CD4-positive, alpha-beta T cell treated with Interleukin-17A for 1 hour (primary cell): ENCODE results near the gene HAL.

Experiments used
- DNase-seq: peaks from one replicate; pipeline ENCODE4 v3.0.0-alpha.2; 2020

HAL gene

GRCh38 chr12:95996034-95996658 is at the start of gene HAL:
Gene HAL (minus strand): TSS chr12:95996344. CDS start chr12:95995910, 434 bp downstream.
- no peak for DNase-seq

GRCh38 chr12:96045566-96045965 is 49.4 kb upstream of the HAL start:
- DNase-seq, result peak; percentile 51

- DNase-seq, result no peak
These were observed 48.8 kb upstream of the HAL start for GRCh38 chr12:96044943-96045290.

GRCh38 chr12:96044017-96044942 is 48.1 kb upstream of the HAL start:
- DNase-seq, result no peak

- DNase-seq, result no peak
These were observed 45.0 kb upstream of the HAL start for GRCh38 chr12:96041181-96041580.

- no peak for DNase-seq
These were observed 44.4 kb upstream of the HAL start for GRCh38 chr12:96040305-96041133.

- no peak for DNase-seq
These were observed 43.4 kb upstream of the HAL start for GRCh38 chr12:96039516-96039915.

GRCh38 chr12:96036765-96037455 is 40.8 kb upstream of the HAL start:
- no peak for DNase-seq

GRCh38 chr12:96035283-96036236 is 39.4 kb upstream of the HAL start, which contains the start of gene LTA4H:
Gene LTA4H (minus strand): TSS chr12:96035587. CDS start chr12:96035519, 68 bp downstream.
- DNase-seq, result peak; percentile 98

GRCh38 chr12:96034621-96035282 is 38.6 kb upstream of the HAL start:
- no peak for DNase-seq

GRCh38 chr12:96033549-96034389 is 37.6 kb upstream of the HAL start:
- no peak for DNase-seq

GRCh38 chr12:96029826-96030225 is 33.7 kb upstream of the HAL start:
- no peak for DNase-seq

- DNase-seq, result no peak
These were observed 32.4 kb upstream of the HAL start for GRCh38 chr12:96028538-96028937.

- DNase-seq, result no peak
These were observed 30.2 kb upstream of the HAL start for GRCh38 chr12:96026331-96026730.

GRCh38 chr12:96025518-96025917 is 29.4 kb upstream of the HAL start:
- no peak for DNase-seq

GRCh38 chr12:96020314-96021003 is 24.3 kb upstream of the HAL start:
- DNase-seq, result no peak

- DNase-seq, result no peak
These were observed 19.5 kb upstream of the HAL start for GRCh38 chr12:96015672-96016071.

GRCh38 chr12:96014943-96015599 is 18.9 kb upstream of the HAL start:
- DNase-seq, result no peak

- no peak for DNase-seq
These were observed 11.6 kb upstream of the HAL start for GRCh38 chr12:96007729-96008128.
